Lower leg skin (tissue), 4 donors: ENCODE measurements around the gene CBX3. TPM values are rescaled to one million over a fixed set of nuclear protein-coding genes. Genes with fewer than 3 reads are reported as not detected.
"Not testable (repeated sequence)": the region's sequence is repeated elsewhere in the genome, so short reads cannot be mapped to it uniquely, and the experiment has no call there.

ENCODE experiments used
- DNase-seq, 2 donors: peaks; one replicate each; pipeline ENCODE4 v3.0.0-alpha.2; 2019; ENCODE audit warnings: low spot score in 2 of 2
- H3K4me3 ChIP-seq: fragments of 200-600 bp; sonication (generic); 2 replicates; pipeline ENCODE4 v1.5.1; 2017; ENCODE audit warnings: mild to moderate bottlenecking, low read depth; ENCODE audit not compliant: poor library complexity, severe bottlenecking
- POLR2A ChIP-seq, 2 donors: fragments of 450-650 bp; IDR thresholded peaks; one replicate each; pipeline ENCODE4 v1.6.1; 2016 to 2017; ENCODE audit warnings: antibody characterized with exemption in 2 of 2, mild to moderate bottlenecking in 1 of 2, moderate library complexity in 1 of 2
- WGBS, 2 donors: methylation state at CpG; one replicate each; pipeline ENCODE4 v1.1.5; 2018; 5-methylcytosine and 5-hydroxymethylcytosine counted together
- intact Hi-C: fragments of 100-400 bp; cut with DNase I; formaldehyde crosslinking; loops from one replicate; pipeline ENCODE4 v1.15.0; 2023; ENCODE audit warnings: low total_unique reads
- total RNA-seq, 4 donors: library from RNA; depleted of rRNA; stranded (reverse); fragments of >200 nt; gene quantifications; one replicate each; pipeline ENCODE4 v1.1.0, GENCODE V29; 2016
- TF ChIP-seq, protein P1 (sequence below), 3 donors: fragments of 450-650 bp; IDR thresholded peaks; one replicate each; pipeline ENCODE4 v1.5.1; 2016; ENCODE audit warnings: antibody characterized with exemption in 3 of 3, mild to moderate bottlenecking in 3 of 3, moderate library complexity in 2 of 3

CBX3 gene
- total RNA-seq, 4 donors from 2014 or later: 43.1 to 60.5 (median 51.9) TPM

DNA sequence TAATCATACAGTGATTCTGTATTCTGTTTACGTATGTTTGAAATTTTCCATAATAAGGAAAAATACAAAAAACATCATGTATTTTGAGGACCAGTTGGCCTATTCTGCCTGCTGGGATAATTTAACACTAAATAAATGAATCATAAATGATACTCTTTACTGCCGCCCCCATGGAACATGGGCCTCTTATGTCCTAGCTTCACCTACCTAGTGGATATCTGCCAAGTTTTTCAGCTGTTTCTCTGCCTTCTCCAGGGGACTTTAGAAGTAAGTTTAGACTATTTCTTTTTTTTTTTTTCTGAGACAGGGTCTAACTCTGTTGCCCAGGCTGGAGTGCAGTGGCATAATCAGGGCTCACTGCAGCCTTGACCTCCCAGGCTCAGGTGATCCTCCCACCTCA lies 39.1 kb upstream of the CBX3 start:
- WGBS, 2 donors: 81 to 84% methylated on average over 2 of the region's 2 CpGs
- no peak for TF ChIP-seq POLR2A (IDR thresholded peaks at IDR 0.05)
- TF ChIP-seq, protein P1, sequence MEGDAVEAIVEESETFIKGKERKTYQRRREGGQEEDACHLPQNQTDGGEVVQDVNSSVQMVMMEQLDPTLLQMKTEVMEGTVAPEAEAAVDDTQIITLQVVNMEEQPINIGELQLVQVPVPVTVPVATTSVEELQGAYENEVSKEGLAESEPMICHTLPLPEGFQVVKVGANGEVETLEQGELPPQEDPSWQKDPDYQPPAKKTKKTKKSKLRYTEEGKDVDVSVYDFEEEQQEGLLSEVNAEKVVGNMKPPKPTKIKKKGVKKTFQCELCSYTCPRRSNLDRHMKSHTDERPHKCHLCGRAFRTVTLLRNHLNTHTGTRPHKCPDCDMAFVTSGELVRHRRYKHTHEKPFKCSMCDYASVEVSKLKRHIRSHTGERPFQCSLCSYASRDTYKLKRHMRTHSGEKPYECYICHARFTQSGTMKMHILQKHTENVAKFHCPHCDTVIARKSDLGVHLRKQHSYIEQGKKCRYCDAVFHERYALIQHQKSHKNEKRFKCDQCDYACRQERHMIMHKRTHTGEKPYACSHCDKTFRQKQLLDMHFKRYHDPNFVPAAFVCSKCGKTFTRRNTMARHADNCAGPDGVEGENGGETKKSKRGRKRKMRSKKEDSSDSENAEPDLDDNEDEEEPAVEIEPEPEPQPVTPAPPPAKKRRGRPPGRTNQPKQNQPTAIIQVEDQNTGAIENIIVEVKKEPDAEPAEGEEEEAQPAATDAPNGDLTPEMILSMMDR (IDR thresholded peaks at IDR 0.05): no peak
- H3K4me3 ChIP-seq: no peak overlapping the region
- intact Hi-C loops: no loop called here
- no peak for DNase-seq

DNA sequence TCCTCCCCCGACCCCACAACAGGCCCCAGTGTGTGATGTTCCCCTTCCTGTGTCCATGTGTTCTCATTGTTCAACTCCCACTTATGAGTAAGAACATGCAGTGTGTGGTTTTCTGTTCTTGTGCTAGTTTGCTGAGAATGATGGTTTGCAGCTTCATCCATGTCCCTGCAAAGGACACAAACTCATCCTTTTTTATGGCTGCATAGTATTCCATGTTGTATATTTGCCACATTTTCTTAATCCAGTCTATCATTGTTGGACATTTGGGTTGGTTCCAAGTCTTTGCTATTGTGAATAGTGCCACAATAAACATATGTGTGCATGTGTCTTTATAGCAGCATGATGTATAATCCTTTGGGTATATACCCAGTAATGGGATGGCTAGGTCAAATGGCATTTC lies 37.7 kb upstream of the CBX3 start:
- H3K4me3 ChIP-seq, DNase-seq, intact Hi-C loops: not testable (repeated sequence)
- WGBS, 2 donors: 58 to 89% methylated on average over 1 of the region's 1 CpG

DNA sequence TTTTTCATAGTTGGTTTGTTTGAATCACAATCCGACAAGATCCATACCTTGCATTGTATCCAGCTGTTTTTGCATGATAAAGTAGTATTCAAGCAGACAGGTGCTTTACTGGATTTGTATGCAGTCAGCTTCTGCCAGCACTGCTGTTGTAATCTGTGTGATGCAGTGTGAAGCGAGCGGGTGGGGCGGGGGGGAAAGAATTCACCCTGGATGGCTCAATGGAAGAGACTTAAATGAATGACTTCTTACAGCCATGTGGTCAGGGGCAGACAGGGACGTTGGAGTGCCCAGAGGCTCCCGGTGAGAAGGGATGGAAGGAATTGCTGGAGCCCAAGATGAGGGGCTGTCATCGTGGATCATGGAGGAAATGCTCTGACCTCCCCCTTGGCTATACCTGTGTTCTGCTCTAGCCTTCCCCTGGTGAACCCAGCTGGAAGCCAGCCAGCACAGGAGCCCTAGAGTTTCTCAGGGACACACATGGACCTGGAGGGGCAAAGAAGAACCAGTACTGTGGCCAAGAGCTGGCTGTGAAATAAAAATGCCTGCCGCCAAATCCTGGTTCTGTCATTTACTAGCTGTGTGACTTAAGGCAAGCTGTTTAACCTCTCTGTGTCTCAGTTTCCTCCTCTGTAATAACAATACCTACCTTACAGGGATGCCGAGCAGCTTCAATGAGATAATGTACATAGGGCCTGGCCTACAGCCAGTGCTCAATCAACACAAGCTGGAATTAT lies 35.4 kb upstream of the CBX3 start:
- peak in 1 of 2 donors; percentile 56 for DNase-seq
- WGBS, 2 donors: 60 to 73% methylated on average over 9 of the region's 9 CpGs
- intact Hi-C loops: no loop called here
- no peak overlapping the region for H3K4me3 ChIP-seq
- TF ChIP-seq POLR2A (IDR thresholded peaks at IDR 0.05): no peak
- TF ChIP-seq, protein P1 (IDR thresholded peaks at IDR 0.05): no peak

DNA sequence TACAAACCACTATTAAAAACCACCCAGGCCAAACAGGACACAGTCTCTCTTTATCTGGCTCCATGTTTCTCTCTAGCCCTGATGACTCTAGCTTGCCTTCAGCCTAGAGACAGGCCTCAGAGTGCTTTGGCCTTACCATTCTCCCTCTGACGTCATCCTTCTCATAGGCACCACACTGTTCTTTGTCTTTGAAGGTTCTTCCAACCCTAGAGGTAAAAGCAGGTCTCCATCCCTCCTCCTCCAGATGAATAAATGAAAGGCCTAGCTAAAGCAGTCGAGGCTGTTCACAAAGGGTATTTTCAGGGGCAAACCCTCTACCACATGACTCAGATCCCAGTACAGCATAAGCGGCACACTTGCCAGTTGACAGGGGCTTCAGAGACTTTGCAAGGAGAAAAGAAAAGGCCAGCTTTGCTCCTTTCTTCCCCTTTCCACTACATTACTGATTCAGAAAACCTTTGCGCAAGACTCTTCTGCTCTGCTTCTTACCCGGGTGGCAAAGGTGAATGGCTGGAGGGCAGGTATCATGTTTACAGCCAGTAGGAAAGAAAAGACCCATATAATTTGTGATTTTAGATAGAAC lies 34.8 kb upstream of the CBX3 start:
- DNase-seq: peak in 1 of 2 donors; percentile 32
- intact Hi-C loops: no loop called here
- no peak overlapping the region for H3K4me3 ChIP-seq
- 73 to 82% methylated on average over 5 of the region's 5 CpGs for WGBS, 2 donors
- TF ChIP-seq POLR2A (IDR thresholded peaks at IDR 0.05): no peak
- TF ChIP-seq, protein P1 (IDR thresholded peaks at IDR 0.05): no peak

DNA sequence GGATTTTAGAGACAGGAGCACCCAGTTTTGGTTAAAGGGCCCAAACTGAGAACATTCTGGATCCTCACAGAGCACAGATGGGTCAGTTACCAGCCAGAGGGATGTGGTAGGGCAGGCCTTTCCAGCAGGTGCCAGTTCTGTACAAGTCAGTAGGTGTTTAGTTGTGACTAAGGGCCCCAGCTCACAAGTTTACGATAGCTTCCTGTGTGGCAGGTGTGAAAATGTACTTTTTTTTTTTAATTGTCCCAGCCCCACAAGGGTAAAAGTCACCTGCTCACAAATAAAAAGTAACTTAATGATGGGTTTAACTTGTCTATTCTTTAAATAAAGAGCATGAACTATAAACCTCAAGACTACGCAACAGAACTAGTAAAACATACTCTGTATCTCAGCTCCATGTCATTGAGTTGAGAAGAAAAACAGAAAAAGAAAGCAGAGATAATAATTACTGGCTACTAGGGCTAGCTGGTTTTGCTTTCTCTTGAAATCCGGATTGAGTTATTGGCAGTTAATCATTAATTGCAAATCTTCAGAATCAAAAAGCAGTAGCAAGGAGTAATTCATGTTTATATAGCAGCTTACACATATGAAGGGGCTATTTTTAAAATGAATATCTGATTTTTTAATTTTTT lies 34.1 kb upstream of the CBX3 start:
- 82 to 86% methylated on average over 3 of the region's 3 CpGs for WGBS, 2 donors
- no peak overlapping the region for H3K4me3 ChIP-seq
- peak in 1 of 2 donors; percentile 34 for DNase-seq
- intact Hi-C loops: no loop called here
- no peak for TF ChIP-seq POLR2A (IDR thresholded peaks at IDR 0.05)
- TF ChIP-seq, protein P1 (IDR thresholded peaks at IDR 0.05): no peak

DNA sequence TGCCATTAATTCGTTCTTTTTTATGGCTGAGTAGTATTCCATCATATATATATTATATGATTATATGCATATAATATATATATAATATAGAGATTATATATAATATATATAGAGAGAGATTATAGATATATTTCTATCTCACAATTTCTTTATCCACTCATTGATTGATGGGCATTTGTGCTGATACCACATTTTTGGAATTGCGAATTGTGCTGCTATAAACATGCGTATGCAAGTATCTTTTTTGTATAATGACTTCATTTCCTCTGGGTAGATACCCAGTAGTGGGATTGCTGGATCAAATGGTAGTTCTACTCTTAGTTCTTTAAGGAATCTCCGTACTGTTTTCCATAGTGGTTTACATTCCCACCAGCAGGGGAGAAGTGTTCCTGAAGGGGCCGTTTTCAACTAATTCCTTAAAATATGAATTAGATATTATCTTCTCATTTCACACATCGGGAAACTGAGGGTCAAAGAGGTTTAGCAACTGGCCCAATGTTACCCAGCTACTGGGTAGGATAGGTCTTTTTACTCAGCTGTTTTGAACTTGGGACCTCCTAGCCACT lies 33.0 kb upstream of the CBX3 start:
- intact Hi-C loops: no loop called here
- no peak overlapping the region for H3K4me3 ChIP-seq
- TF ChIP-seq, protein P1 (IDR thresholded peaks at IDR 0.05): no peak
- TF ChIP-seq POLR2A (IDR thresholded peaks at IDR 0.05): no peak
- WGBS, 2 donors: 85 to 93% methylated on average over 6 of the region's 6 CpGs
- no peak for DNase-seq
